ENCODE data around the gene ENOX1.

- TF ChIP-seq SP1 (IDR thresholded peaks at IDR 0.05) (no peak), FOXM1 (IDR thresholded peaks at IDR 0.05; ENCODE audit: borderline replicate concordance) (no peak), TARDBP (IDR thresholded peaks at IDR 0.05) (no peak), ZNF384 (IDR thresholded peaks at IDR 0.05) (no peak)
These were observed 267.9 kb downstream of the ENOX1 start for GRCh38 chr13:43518833-43519232.
